GM19397 (cell line): ENCODE data around the gene RNF182.
"Not testable (repeated sequence)": the region's sequence is repeated elsewhere in the genome, so short reads cannot be mapped to it uniquely, and the experiment has no call there.

ENCODE experiments used
- ATAC-seq: cut with Tn5 transposase; IDR thresholded peaks from one replicate; pipeline ENCODE4 v1.9.1; 2021; ENCODE audit warnings: mild to moderate bottlenecking, moderate library complexity; ENCODE audit not compliant: unreplicated experiment

RNF182 gene

GRCh38 chr6:13953061-13953705, 28.4 kb downstream of the RNF182 start:
- ATAC-seq = no peak

DNA sequence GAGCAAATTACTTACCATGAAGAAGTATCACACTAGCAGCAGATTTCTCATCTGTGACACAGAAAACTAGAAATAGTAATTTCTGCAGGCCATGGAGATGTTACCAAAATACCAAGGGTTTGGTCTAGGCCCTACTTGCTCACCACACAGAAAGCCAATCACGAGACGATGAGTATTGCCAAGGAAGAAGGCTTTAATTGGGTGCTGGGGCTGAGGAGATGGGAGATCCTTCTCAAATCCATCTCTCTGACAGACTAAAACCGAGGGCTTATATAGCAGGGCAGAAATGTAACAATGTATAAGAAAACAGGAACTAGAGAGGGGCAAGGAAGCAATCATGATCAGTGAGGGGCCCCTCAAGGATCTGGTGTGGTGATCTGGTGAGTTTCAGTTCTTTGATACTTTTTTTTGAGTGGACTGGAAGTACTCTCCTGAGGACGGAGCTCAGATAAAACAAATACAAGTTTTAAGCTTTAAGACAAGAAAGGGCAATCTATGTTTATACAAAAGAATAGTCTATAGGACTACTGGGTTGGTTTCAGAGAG, 40.9 kb downstream of the RNF182 start:
- ATAC-seq = no peak

GRCh38 chr6:13971303-13971702, 46.6 kb downstream of the RNF182 start:
- ATAC-seq = no peak

DNA sequence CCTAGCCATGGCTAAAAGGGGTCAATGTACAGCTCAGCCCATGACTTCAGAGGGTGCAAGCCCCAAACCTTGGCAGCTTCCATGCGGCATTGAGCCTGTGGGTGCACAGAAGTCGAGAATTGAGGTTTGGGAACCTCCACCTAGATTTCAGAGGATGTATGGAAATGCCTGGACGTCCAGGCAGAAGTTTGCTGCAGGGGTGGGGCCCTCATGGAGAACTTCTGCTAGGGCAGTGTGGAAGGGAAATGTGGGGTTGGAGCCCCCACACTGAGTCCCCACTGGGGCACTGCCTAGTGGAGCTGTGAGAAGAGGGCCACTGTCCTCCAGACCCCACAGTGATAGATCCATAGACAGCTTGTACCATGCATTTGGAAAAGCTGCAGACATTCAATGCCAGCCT, 47.9 kb downstream of the RNF182 start:
- not testable (repeated sequence) for ATAC-seq

DNA sequence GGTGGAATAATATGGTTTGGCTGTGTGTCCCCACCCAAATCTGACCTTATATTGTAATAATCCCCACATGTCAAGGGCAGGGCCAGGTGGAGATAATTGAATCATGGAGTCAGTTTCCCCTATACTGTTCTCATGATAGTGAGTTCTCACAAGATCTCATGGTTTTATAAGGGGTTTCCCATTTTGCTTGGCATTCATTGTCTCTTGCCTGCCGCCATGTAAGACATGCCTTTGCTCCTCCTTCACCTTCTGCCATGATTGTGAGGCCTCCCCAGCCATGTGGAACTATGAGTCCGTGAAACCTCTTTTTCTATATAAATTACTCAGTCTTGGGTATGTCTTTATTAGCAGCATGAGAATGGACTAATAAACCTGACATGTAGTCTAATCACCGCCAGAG, 48.7 kb downstream of the RNF182 start:
- ATAC-seq = not testable (repeated sequence)

DNA sequence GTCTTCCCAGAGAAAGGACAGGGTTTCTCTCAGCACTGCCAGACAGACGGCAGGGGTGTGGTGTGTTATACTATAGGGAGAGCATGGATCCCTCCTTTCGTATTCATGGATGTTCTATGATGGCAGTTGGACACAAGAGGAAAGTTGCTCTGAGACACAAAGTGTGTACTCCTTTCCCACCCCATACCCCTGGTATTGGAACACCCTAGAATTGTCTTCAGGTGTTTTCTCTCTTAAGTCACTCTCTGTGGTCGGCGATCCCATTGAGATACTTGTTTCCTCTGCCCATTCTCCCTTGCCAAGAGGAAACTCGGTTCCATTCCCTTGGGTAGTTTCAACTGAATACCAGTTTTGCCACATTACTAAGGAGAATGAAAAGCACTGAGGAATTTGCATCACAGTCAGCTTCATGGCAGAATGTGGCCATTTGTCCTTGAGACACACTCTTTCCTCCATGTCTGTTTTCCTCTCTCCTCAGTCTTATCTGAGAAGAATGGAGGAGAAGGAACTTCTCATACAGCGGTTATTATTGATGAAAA, 53.4 kb downstream of the RNF182 start:
- ATAC-seq = no peak

- no peak for ATAC-seq
Observed at GRCh38 chr6:13978787-13979186, 54.0 kb downstream of the RNF182 start.

GRCh38 chr6:13979284-13980171, 54.8 kb downstream of the RNF182 start:
- ATAC-seq = no peak

DNA sequence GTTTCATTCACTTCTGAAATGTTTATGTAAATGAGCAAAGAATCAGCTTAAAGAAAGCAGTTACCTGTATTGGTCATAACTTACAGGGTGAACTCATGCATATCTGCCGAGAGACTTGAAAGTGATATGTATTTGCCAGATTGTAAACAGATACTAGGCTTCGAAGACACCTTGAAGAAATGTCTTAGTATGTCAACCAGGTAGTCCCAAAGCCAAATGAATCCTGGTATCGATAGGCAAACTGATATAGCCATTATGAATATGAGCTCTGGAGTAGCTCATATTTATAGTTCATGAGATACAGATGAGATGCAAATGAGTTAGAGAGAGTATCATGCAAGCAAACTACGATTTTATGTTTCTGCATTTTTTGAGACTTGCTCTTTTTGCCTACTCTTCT, 55.8 kb downstream of the RNF182 start:
- no peak for ATAC-seq

- no peak for ATAC-seq
Observed at GRCh38 chr6:13985663-13986325, 61.0 kb downstream of the RNF182 start.

GRCh38 chr6:13986700-13987399, 62.1 kb downstream of the RNF182 start:
- no peak for ATAC-seq

DNA sequence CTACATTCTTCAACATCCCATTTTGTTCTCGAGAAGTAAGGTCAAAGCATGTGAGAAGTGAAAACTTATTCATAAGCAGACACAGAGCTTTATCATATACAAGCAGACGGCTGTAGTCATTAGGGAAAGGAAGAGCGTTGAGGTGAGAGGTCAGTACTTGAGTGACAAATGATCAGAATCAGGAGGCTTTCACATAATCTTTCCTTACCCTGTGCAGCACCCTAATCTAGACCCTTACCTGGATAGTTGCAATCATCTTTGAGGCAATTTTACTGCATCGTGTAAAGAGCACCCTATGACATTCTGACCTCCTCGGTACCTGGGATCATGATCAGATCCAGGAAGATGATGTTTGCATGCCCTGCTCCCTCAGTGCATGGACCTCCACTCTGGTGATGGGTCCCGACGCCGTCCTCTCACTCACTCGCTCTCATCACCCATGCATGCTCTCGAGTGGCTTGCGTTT, 62.7 kb downstream of the RNF182 start:
- ATAC-seq = no peak

DNA sequence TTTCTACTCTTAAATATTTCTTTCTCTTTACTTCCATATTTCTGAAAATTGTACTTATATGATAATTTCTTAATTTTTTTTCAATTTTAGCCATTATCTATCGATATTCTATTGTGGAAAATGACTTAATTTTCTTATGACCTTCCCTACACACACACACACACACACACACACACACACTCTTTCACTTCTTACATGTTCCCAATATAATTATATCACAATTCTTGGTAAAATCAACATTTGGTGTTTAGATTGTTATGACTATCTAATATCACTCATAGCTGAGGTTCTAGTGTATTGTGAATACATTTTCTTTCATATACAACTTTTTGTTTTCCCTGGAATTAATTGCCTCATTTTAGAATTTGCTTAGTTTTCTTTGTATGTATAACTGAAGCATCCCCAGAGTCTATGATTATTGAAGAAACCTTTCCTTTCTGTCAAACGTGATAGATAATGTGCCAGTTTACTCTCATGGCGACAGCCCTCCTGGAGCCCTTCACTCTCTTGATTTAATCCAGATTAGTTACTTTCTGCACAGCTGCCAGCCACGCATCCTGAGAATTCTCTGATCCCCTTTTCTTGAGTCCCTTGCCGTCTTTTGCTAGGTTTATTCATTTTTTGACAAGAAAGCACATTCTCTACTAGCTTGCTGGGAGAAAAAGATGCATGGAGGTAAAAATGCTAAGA, 63.4 kb downstream of the RNF182 start:
- ATAC-seq = no peak

DNA sequence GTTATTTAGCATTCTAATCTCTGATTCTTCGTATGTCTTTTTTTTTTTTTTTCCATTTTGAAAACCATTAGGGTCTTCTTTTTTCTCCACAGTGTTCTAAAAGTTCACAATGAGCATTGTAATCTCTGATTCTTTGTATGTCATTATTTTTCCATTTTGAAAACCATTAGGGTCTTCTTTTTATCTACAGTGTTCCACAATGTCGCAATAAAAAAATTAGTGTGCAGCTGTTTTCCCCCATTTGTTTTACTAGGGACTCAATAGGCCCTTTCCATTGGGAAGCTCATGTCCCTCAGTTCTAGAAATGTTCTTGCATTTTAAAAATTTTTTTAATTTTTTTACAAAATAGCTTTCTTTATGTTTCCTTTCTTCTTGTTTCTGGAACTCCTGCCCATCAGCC, 64.2 kb downstream of the RNF182 start:
- no peak for ATAC-seq

DNA sequence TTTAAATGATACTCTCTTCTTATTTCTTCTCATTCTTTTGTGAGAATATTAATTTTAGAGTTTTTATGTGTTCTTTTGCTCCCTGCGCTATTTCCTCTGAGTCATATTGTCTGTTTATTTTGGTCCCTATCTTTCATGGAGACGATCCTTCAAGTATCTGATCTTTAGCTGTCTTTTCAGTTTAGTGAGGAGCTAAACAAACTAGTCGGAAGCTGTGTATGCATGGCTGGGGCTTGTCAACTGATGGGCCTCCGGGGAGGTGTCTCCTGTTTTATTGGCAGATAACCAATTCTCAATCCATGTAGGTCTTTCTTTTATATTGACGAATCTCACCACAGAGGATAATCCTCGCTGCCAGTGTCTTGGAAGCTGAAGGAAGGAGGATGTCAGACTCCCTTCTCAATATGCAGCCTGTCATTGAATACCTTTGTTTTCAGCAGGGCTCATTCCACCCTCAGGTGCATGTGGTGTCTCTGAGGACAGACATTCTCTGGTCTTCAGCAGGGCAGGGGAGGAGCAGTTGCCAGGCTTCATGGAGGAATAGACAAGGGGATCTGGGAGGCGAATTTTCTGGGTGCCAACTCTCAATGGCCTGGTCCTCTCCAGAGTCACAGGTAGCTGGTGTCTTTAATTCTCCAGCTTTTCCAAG, 64.9 kb downstream of the RNF182 start:
- no peak for ATAC-seq

DNA sequence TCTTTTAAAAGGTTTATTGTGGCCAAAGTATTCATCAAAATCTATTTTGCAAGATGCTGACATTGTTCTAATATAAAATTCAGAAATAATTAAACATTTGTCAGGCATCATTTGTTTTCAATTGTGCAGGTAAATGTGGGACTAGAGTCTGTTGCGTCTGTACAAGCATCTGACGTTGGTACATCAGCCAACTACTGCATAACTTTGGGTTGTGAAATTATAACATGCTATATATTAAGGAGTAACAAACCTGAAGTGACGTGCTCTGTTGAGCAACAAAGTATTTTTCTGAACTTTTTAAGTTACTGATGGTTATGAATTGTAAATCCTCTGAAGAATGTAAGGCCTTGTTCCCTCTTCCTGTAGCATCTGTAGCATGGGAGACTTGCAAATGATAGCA, 66.0 kb downstream of the RNF182 start:
- ATAC-seq = no peak

- no peak for ATAC-seq
Observed at GRCh38 chr6:13991393-13991792, 66.6 kb downstream of the RNF182 start.

DNA sequence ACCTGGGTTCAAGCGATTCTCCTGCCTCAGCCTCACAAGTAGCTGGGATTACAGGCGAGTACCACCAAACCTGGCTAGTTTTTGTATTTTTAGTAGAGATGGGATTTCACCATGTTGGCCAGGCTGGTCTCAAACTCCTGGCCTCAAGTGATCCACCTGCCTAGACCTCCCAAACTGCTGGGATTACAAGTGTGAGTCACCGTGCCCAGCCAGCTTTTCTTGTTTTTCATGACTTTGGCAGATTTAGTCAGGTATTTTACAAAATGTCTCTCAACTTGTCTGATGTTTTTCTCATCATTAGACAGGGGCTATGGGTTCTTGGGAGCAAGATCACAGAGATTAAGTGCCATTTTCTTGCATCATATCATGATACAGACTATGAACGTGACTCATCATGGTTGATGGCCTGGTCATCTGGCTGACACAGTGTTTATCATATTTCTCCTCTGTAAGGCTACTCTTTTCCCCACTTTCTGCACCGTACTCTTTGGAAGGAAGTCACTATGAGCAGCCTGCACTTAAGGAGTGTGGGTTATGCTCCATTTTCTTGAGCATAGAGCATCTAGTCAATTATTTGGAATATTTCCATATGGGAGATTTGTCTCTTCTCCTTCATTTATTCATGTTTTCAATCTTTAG, 67.8 kb downstream of the RNF182 start:
- no peak for ATAC-seq

- ATAC-seq = no peak
Observed at GRCh38 chr6:13993416-13993815, 68.7 kb downstream of the RNF182 start.
